NCI-H187 (cell line): ENCODE results near the gene ROR1.

ENCODE experiments used
- DNase-seq, 2 experiments: peaks; one replicate each; lab custom pipeline; 2025; lab: John Stamatoyannopoulos, UW

ROR1 gene

DNA sequence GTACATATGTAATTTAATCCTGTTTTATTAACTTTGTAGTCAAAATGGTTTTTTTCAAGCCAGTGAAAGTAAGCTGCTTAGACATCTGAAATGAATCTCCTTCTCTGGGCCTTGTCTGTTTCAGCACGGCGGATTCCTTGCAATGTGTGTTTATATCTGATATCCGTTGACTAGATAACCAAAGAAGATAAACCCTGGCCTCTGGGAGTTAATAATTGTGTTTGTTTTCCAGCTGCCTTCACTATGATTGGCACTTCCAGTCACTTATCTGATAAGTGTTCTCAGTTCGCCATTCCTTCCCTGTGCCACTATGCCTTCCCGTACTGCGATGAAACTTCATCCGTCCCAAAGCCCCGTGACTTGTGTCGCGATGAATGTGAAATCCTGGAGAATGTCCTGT, 366.1 kb downstream of the ROR1 start:
- no peak for DNase-seq

- no peak for DNase-seq
These were observed 366.8 kb downstream of the ROR1 start for GRCh38 chr1:64140596-64140995.

GRCh38 chr1:64147045-64147724, 373.4 kb downstream of the ROR1 start:
- no peak for DNase-seq

DNA sequence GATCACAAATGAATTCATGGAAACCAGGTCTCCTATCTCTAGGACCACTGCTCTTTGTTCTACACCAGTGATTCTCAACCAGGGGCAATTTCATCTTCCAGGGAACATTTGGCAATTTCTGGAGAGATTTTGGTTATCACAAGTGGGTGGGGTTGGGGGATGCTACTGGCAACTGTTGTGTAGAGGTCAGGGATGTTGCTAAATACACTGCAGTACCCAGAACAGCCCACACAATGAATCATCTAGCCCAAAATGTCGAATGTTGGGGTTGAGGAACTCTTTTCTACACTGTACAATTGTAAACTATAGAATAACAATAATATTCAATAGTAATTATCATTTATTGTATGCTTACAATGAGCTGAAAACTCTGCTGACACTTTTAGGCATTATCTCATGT, 373.9 kb downstream of the ROR1 start:
- DNase-seq, result no peak

DNA sequence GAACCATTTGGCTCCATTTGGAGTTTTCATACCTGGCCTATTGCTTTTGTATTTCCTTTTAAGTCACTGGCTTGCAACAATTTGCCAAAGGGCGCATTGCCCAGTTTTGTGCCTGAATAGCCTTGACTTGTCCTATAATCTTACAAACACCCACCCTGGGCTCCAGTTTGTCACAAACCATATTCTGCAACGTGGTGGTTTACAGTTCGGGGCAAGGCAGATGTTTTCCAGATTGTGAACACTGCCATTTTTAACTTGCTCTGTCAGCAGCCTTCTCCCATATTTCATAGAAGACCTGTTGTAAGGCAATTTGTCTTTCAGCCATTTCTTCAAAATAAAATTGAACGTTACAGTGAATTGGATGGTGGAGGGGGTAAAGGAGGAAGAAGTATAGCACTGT, 376.4 kb downstream of the ROR1 start:
- no peak for DNase-seq

- DNase-seq, result no peak
These were observed 377.0 kb downstream of the ROR1 start for GRCh38 chr1:64150729-64151230.

- no peak for DNase-seq
These were observed 381.5 kb downstream of the ROR1 start for GRCh38 chr1:64155278-64155677.

- no peak for DNase-seq
These were observed 387.6 kb downstream of the ROR1 start for GRCh38 chr1:64161357-64161941.

DNA sequence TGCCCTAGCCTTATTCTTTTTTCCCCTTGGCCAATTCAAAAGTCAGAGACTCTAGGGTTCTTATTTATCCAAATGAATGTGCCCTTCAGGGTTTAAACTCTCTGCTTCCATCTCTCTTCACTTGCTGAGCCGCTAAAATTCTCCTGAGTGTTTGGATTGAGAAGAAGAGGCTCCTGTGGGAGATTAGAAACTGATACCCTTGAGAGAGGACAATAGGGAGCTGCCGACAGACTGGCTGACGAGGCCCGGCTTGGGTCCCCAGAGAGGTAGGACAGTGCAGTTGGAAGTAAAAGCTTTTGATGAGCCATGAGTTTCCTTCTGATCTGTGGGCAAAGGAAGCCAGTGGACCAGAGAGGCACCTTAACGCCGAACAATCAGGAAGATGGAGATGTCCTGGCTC, 388.3 kb downstream of the ROR1 start:
- DNase-seq, result peak; percentile 51 to 71

DNA sequence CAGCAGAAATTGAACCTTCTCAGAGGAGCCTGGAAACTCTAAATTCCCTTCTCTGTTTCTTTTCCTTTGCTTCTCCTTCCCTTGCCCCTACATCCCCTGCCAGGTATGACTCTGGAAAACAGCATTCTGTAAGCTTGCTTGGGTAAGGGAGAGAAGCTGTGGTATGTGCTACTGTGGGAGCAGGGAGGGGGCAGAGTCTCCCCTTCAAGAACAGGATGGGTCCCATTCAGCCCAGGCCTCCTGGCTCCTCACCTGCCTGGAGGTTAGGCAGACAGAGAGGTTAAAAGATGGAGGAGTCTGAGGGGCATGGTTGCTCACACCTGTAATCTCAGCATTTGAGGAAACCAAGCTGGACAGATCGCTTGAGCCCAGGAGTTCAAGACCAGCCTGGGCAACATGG, 389.0 kb downstream of the ROR1 start:
- DNase-seq, result no peak

DNA sequence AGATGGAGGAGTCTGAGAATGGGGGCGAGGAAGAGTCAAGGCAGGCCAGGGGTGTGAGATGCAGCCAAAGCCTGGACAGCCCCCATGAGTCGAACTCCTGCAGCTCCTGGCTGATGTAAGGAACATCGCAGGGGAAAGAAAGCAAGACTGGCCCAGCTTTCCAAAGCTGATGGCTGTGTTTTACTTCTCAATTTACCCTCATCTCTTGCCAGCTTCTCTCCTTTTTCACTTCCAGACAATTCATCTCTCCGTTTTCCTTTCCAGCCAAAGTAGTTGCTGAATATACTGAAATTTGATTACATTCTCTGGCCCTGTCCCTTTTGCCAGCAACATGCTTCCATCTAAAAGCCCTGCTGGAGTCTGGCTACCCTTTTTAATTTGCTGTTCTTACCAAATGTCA, 389.6 kb downstream of the ROR1 start:
- DNase-seq, result no peak

DNA sequence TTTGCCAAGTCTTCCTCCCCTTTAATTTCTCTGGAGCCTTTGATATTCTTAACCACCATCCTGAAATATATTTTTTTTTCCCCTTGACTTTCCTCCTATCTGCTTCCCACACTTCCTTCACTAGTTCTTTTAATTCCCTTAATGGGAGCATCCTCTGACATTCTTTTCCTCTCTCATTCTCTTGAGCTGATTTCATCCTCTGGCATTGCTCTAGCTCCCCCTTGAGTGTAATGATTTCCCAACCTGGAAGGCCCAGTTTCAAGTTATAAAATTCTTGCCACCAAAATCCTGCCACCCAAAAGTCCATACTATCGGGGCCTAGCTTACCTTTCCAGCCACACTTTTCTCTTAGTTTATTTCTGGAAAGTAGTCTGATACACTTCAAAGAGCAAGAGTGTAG, 390.2 kb downstream of the ROR1 start:
- DNase-seq, result no peak

GRCh38 chr1:64166629-64167028, 392.8 kb downstream of the ROR1 start:
- no peak for DNase-seq

GRCh38 chr1:64167176-64167575, 393.4 kb downstream of the ROR1 start:
- no peak for DNase-seq

- no peak for DNase-seq
These were observed 397.4 kb downstream of the ROR1 start for GRCh38 chr1:64171246-64171645.

DNA sequence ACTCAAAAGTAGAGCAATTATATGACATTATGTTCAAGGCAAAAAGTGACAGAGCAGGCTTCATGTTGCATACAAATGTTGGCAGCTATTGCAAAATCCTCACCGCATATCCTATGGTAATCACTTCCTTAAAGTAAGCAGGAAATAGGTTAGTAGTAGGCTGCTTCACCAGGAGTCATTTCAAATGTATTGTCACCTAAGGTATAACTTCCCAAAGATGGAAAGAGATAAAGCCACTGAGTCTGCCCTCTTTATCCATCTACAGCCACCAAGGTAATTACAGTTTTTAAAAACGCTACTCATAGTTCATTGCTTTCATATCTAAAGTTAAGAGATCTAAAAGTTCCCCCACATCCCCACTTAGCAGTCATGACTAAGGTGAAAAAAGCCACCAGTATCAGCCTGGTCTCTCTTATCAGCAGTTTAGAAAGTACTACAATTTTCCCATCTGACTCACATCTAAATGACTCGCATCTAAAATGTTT, 398.0 kb downstream of the ROR1 start:
- DNase-seq, result no peak

DNA sequence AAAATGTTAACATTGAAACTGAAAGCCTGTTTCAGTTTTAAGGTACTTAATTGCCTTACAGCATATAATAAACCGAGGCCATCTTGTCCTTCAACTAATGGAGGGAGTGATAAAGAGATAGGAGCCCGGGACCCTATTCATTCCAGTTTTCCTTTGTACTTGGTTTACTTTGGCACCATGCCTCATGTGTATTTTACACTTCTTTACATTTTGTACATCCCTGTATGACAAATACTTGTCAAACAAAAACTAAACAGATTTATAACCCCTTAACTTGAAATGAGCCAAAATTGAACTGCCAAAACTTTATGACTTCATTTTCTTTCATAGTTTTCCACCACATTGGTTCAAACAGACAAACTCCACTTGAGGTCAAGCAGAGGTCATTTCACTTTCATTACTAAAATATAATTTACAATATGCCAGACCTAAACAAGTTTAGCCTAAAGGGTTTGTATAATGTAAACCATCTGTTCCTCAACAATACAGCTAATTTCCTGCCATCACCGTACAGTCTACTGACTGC, 398.7 kb downstream of the ROR1 start:
- DNase-seq, result no peak

DNA sequence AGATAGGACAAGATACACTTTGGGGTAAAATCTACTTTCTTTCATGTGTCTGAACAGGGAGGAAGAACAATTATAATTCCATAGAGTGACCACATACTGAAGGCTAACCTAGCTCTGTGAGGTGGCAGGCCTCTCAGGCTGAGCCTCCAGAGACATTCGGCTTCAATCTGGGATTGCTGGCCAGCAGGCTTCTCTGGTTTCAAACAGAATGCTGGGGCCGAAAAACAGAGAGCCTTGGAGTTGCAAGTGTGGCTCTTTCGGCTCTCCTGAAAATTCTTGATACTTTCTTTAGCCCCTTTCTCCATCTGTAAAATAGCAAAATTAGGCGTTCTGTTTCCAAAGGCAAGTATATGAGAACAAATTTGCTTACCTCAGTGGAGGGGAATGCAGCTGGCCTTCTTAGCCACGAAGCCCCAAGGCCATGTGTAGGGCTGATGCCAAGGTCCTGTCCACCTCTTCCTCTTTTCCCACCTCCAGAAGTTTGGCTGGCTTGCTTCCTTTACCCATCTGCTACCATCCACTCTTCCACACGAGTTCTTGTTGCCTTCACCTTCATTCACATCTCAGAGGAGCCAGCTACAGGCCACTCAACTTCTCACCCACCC, 399.6 kb downstream of the ROR1 start:
- DNase-seq, result no peak

DNA sequence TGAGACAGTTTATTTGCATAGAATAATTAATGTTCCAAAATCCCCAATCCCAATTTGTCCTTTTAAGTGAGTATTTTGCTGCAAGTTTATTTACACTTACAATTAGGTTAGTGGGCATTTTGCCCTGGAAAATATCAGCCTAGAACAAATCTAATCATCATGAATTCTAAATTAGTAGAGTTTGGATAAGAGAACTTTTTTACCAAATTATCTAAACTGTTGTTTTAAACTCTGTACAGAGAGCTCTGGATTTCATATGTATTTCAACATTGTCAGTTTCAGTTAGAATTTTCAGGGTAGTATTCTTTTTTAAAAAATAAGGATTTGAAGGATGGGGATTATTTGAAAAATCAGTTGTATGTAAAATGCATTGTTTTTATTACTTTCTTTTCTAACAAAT, 401.8 kb downstream of the ROR1 start:
- DNase-seq, result no peak

- DNase-seq, result no peak
These were observed 402.8 kb downstream of the ROR1 start for GRCh38 chr1:64176659-64177058.

GRCh38 chr1:64179588-64179987, 405.8 kb downstream of the ROR1 start:
- DNase-seq, result no peak

DNA sequence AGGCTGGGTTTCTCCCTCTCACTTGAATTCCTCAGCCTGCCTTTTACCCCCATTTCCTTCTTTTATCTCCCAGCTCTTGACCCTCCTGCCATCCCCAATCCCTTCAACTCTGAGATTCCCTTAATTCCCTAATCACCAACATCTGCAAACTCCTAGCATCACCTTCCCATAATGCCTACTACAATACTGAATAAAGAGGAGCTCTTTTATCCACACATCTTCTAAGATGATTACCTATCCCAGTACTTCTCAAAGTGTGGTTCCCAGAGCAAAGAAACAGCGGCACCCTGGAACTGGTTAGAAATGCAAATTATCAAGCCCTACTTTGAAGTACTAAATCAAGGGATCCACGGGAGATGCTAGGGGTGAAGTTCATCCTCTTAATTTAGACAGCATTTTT, 408.4 kb downstream of the ROR1 start:
- no peak for DNase-seq

DNA sequence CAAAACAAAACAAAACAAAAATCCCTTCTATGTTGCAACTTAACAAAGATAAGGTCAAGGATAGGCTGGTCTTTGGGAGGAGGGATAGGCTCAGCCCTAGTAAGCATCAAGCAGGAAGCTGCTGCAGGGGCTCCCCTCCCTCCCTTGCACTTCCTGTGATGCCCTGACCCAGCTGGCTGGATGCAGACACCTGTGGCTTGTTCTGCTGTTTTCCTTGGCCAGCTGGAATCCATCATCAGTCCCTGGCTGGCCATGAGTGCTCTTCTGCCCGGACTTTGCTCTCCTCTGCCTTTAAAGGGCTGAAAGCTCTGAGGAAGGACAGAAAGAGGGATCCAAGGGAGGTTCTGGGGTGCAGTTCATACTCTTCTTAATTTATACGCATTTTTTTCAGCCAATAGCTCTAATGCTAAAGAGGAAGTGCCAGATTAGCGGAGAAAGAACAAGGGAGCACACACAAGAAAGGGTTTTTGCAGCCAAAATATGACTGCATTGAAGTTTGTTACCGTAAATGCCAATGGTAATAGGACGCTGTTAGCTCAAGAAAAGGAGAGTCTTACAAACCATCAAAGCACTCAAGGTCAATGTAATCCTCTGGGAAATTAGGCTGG, 409.7 kb downstream of the ROR1 start:
- no peak for DNase-seq
